SK-N-SH (cell line): ENCODE results near the gene ZNF398. TPM values are rescaled to one million over a fixed set of nuclear protein-coding genes. Genes with fewer than 3 reads are reported as not detected.

Experiments
- CTCF ChIA-PET: fragments of 300-600, 350-600 bp; formaldehyde crosslinking; extraction: SDS; loops from one replicate; lab custom pipeline; 2021; lab: Yijun Ruan, JAX
- POLR2A ChIA-PET: fragments of 350-600 bp; sonication (Branson Sonifier 250); formaldehyde crosslinking; extraction: SDS; loops from one replicate; lab custom pipeline; 2020; ENCODE audit warnings: antibody characterized with exemption, inconsistent platforms; lab: Yijun Ruan, JAX
- DNase-seq: peaks from one replicate; pipeline ENCODE4 v3.0.0; 2012
- H2AFZ ChIP-seq: fragments of 200-600 bp; sonication (generic); 2 replicates; pipeline ENCODE4 v1.8.1; 2016; ENCODE audit warnings: antibody characterized with exemption, mild to moderate bottlenecking, low read depth
- H3F3A ChIP-seq: fragments of 200-600 bp; sonication (generic); replicated peaks from 2 replicates; pipeline ENCODE3; 2016; ENCODE audit warnings: antibody characterized with exemption, mild to moderate bottlenecking; ENCODE audit not compliant: insufficient read depth
- H3K27ac ChIP-seq, 2 experiments: fragments of 200-500 bp in 1 of 2; fragments of 200-600 bp in 1 of 2; sonication (Bioruptor generic) in 1 of 2; sonication (generic), shearing (Covaris generic) in 1 of 2; 2 replicates each; pipeline versions ENCODE4 v1.5.1 to v1.6.1; 2014 to 2016; ENCODE audit warnings: low read depth in 2 of 2, inconsistent platforms in 1 of 2, low read length in 1 of 2, mild to moderate bottlenecking in 1 of 2, mixed read lengths in 1 of 2
- H3K27me3 ChIP-seq: fragments of 200-600 bp; sonication (generic), shearing (Covaris generic); 2 replicates; pipeline ENCODE4 v1.6.1; 2016; ENCODE audit warnings: mixed run types; ENCODE audit not compliant: insufficient read depth
- H3K36me3 ChIP-seq, 2 experiments: fragments of 200-500 bp in 1 of 2; fragments of 200-600 bp in 1 of 2; sonication (Bioruptor generic) in 1 of 2; sonication (generic) in 1 of 2; replicated peaks in 1 of 2; 2 replicates each; pipeline versions ENCODE3 to v1.5.1; 2014 to 2016; ENCODE audit warnings: low read length in 1 of 2, mild to moderate bottlenecking in 1 of 2; ENCODE audit not compliant: insufficient read depth in 2 of 2, control insufficient read depth in 1 of 2
- H3K4me1 ChIP-seq, 2 experiments: fragments of 200-500 bp in 1 of 2; fragments of 200-600 bp in 1 of 2; sonication (Bioruptor generic) in 1 of 2; sonication (generic), shearing (Covaris generic) in 1 of 2; 2 replicates each; pipeline versions ENCODE4 v1.5.1 to v1.6.1; 2014 to 2016; ENCODE audit warnings: low read depth in 1 of 2, low read length in 1 of 2, mixed run types in 1 of 2; ENCODE audit not compliant: insufficient read depth in 2 of 2, control insufficient read depth in 1 of 2
- H3K4me2 ChIP-seq: fragments of 200-600 bp; sonication (generic), shearing (Covaris generic); 2 replicates; pipeline ENCODE4 v1.6.1; 2017; ENCODE audit warnings: mixed run types
- H3K4me3 ChIP-seq, 2 experiments: fragments of 200-500 bp in 1 of 2; fragments of 200-600 bp in 1 of 2; sonication (Bioruptor generic) in 1 of 2; sonication (generic), shearing (Covaris generic) in 1 of 2; 2 replicates each; pipeline versions ENCODE4 v1.5.1 to v1.8.1; 2014 to 2016; ENCODE audit warnings: low read depth in 2 of 2, inconsistent platforms in 1 of 2, low read length in 1 of 2, mild to moderate bottlenecking in 1 of 2, mixed read lengths in 1 of 2, moderate library complexity in 1 of 2
- H3K79me2 ChIP-seq: fragments of 200-600 bp; sonication (generic); 2 replicates; pipeline ENCODE4 v1.8.1; 2017; ENCODE audit warnings: mild to moderate bottlenecking; ENCODE audit not compliant: insufficient read depth
- H3K9ac ChIP-seq: fragments of 200-600 bp; sonication (generic); 2 replicates; pipeline ENCODE4 v1.6.1; 2017; ENCODE audit warnings: mixed run types
- H3K9me2 ChIP-seq: fragments of 200-600 bp; sonication (generic); 2 replicates; pipeline ENCODE4 v1.6.1; 2017; ENCODE audit warnings: mixed run types
- H3K9me3 ChIP-seq: fragments of 200-600 bp; sonication (generic); 2 replicates; pipeline ENCODE4 v1.6.1; 2017; ENCODE audit warnings: mixed run types, mild to moderate bottlenecking, moderate library complexity
- H4K20me1 ChIP-seq: fragments of 200-600 bp; sonication (generic); 2 replicates; pipeline ENCODE4 v1.6.1; 2017; ENCODE audit warnings: mild to moderate bottlenecking, mixed run types; ENCODE audit not compliant: insufficient read depth
- ELF1 ChIP-seq: IDR thresholded peaks from 2 replicates; pipeline ENCODE4 v1.4.0; 2012
- EZH2phosphoT487 ChIP-seq: fragments of 200-600 bp; sonication (generic); IDR thresholded peaks from 2 replicates; pipeline ENCODE4 v1.6.1; 2017; ENCODE audit warnings: low read depth, mixed run types, mild to moderate bottlenecking, antibody characterized with exemption, moderate library complexity, borderline replicate concordance
- FOXJ3 ChIP-seq: sonication (generic); formaldehyde crosslinking; IDR thresholded peaks from 2 replicates; pipeline ENCODE4 v1.5.1; 2020; ENCODE audit warnings: mild to moderate bottlenecking, missing genetic modification reagents
- GABPA ChIP-seq: IDR thresholded peaks from 2 replicates; pipeline ENCODE4 v1.4.0; 2012; ENCODE audit warnings: low read depth, mild to moderate bottlenecking
- JUND ChIP-seq: IDR thresholded peaks from 2 replicates; pipeline ENCODE4 v1.4.0; 2012
- MEF2A ChIP-seq: IDR thresholded peaks from 2 replicates; pipeline ENCODE4 v1.4.0; 2012; ENCODE audit warnings: low read depth, borderline replicate concordance
- NFIC ChIP-seq: IDR thresholded peaks from 2 replicates; pipeline ENCODE4 v1.4.0; 2012; ENCODE audit warnings: borderline replicate concordance
- POLR2AphosphoS5 ChIP-seq: IDR thresholded peaks from 2 replicates; pipeline ENCODE4 v1.6.1; 2012; ENCODE audit warnings: low read depth, low read length
- RAD21 ChIP-seq: IDR thresholded peaks from 2 replicates; pipeline ENCODE4 v1.6.1; 2012; ENCODE audit warnings: mild to moderate bottlenecking, low read length
- RXRA ChIP-seq: IDR thresholded peaks from 2 replicates; pipeline ENCODE4 v1.4.0; 2012; ENCODE audit warnings: low read depth, mild to moderate bottlenecking, borderline replicate concordance
- SIN3A ChIP-seq: IDR thresholded peaks from 2 replicates; pipeline ENCODE4 v1.6.1; 2012; ENCODE audit warnings: low read depth, mild to moderate bottlenecking, low read length, moderate library complexity, borderline replicate concordance
- SMC3 ChIP-seq: IDR thresholded peaks from 2 replicates; pipeline ENCODE4 v1.6.1; 2012; ENCODE audit warnings: low read depth, low read length, improper control_type of control experiment
- TCF12 ChIP-seq: IDR thresholded peaks from 2 replicates; pipeline ENCODE4 v1.4.0; 2012
- WGBS: methylation state at CpG from one replicate; pipeline ENCODE4 v1.1.6; 2017; ENCODE audit warnings: low lambda C conversion rate; 5-methylcytosine and 5-hydroxymethylcytosine counted together
- polyA plus RNA-seq, 3 experiments: library from polyadenylated mRNA; depleted of rRNA; stranded (reverse); fragments of >200 nt; gene quantifications; 2 replicates each; pipeline ENCODE4 v1.2.3, GENCODE V29; 2012
- small RNA-seq, 7 experiments: library from RNA; depleted of rRNA; stranded (forward); fragments of <200 nt; gene quantifications; one replicate each; pipeline ENCODE3, GENCODE V24; 2012
- TF ChIP-seq, protein P1 (sequence below): IDR thresholded peaks from 2 replicates; pipeline ENCODE4 v1.4.0; 2012; ENCODE audit warnings: low read depth
- TF ChIP-seq, protein P2 (sequence below): fragments of 200-600 bp; sonication (generic); IDR thresholded peaks from 2 replicates; pipeline ENCODE4 v1.6.1; 2017; ENCODE audit warnings: antibody characterized with exemption, mild to moderate bottlenecking, moderate library complexity
- TF ChIP-seq, protein P3 (sequence below): IDR thresholded peaks from 2 replicates; pipeline ENCODE4 v1.4.0; 2012; ENCODE audit warnings: low read depth, borderline replicate concordance
- TF ChIP-seq, protein P4 (sequence below): fragments of 150-350 bp; IDR thresholded peaks from 2 replicates; pipeline ENCODE4 v1.6.1; 2017; ENCODE audit warnings: antibody characterized with exemption, low read length, low read depth, borderline replicate concordance
- TF ChIP-seq, protein P5 (sequence below): IDR thresholded peaks from 2 replicates; pipeline ENCODE4 v1.4.0; 2012; ENCODE audit warnings: low read depth, borderline replicate concordance

Gene ZNF398
- polyA plus RNA-seq, 1 of the 3 experiments (the other 2 are of a cell fraction), result 4.5 TPM

DNA sequence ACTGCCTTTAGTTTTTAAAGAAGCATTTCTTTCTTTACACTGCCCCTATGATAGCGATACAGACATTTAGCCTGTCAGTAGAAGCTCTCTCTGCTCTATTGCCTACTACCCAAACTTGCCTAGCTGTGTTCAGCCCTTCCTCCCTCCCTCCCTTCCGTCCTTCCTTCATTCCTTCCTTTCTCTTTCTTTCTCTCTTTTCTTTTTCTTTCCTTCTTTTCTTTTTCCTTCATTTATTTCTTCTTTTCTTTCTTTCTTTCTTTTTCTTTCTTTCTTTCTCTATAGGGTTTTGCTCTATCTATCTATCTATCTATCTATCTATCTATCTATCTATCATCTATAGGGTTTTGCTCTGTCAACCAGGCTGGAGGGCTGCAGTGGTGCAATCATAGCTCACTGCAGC, 85.1 kb downstream of the ZNF398 start:
- no peak overlapping the region for H3K9ac ChIP-seq
- no peaks in the 10 kb centered on the region for H4K20me1 ChIP-seq
- peak overlapping the region in 1 of 2 experiments; percentile 94; a peak in 2 of 4 replicates for H3K27ac ChIP-seq
- H3K4me2 ChIP-seq, result peak overlapping the region; percentile 56; the same call in 1 of the 2 replicates
- H3K4me3 ChIP-seq, result no peak overlapping the region
- H2AFZ ChIP-seq, result 0 out of 2 replicates have a peak overlapping the region, but pooled peaks have one; percentile 0
- H3K9me2 ChIP-seq, result no peaks in the 10 kb centered on the region
- CTCF ChIA-PET, result interaction anchor here (1.1 to 1.8 kb wide), 4 partner anchors 22 to 228 kb away, joined by 3 to 5 read pairs (median 4); partner anchors contain the start of genes ZNF777 and ZNF783
- 49% methylated on average over 2 of the region's 2 CpGs for WGBS
- H3K79me2 ChIP-seq, result no peaks in the 10 kb centered on the region
- H3K9me3 ChIP-seq, result no peaks in the 10 kb centered on the region
- DNase-seq, result no peak
- H3K36me3 ChIP-seq, result no peaks in the 10 kb centered on the region
- TF ChIP-seq FOXJ3, result no peak
- no peak for TF ChIP-seq RXRA
- TF ChIP-seq, protein P1, sequence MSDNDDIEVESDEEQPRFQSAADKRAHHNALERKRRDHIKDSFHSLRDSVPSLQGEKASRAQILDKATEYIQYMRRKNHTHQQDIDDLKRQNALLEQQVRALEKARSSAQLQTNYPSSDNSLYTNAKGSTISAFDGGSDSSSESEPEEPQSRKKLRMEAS, result no peak
- no peak for TF ChIP-seq MEF2A
- no peak for TF ChIP-seq POLR2AphosphoS5
- no peak for TF ChIP-seq SIN3A
- no peak for TF ChIP-seq JUND
- no peak for TF ChIP-seq EZH2phosphoT487
- TF ChIP-seq ELF1, result no peak
- TF ChIP-seq GABPA, result no peak
- TF ChIP-seq, protein P2, sequence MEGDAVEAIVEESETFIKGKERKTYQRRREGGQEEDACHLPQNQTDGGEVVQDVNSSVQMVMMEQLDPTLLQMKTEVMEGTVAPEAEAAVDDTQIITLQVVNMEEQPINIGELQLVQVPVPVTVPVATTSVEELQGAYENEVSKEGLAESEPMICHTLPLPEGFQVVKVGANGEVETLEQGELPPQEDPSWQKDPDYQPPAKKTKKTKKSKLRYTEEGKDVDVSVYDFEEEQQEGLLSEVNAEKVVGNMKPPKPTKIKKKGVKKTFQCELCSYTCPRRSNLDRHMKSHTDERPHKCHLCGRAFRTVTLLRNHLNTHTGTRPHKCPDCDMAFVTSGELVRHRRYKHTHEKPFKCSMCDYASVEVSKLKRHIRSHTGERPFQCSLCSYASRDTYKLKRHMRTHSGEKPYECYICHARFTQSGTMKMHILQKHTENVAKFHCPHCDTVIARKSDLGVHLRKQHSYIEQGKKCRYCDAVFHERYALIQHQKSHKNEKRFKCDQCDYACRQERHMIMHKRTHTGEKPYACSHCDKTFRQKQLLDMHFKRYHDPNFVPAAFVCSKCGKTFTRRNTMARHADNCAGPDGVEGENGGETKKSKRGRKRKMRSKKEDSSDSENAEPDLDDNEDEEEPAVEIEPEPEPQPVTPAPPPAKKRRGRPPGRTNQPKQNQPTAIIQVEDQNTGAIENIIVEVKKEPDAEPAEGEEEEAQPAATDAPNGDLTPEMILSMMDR, result no peak
- no peak for TF ChIP-seq TCF12
- TF ChIP-seq, protein P3, sequence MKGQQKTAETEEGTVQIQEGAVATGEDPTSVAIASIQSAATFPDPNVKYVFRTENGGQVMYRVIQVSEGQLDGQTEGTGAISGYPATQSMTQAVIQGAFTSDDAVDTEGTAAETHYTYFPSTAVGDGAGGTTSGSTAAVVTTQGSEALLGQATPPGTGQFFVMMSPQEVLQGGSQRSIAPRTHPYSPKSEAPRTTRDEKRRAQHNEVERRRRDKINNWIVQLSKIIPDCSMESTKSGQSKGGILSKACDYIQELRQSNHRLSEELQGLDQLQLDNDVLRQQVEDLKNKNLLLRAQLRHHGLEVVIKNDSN, result no peak
- TF ChIP-seq SMC3, result no peak
- no peak for TF ChIP-seq NFIC
- TF ChIP-seq RAD21, result no peak
- TF ChIP-seq, protein P4, sequence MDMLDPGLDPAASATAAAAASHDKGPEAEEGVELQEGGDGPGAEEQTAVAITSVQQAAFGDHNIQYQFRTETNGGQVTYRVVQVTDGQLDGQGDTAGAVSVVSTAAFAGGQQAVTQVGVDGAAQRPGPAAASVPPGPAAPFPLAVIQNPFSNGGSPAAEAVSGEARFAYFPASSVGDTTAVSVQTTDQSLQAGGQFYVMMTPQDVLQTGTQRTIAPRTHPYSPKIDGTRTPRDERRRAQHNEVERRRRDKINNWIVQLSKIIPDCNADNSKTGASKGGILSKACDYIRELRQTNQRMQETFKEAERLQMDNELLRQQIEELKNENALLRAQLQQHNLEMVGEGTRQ, result no peak
- TF ChIP-seq, protein P5, sequence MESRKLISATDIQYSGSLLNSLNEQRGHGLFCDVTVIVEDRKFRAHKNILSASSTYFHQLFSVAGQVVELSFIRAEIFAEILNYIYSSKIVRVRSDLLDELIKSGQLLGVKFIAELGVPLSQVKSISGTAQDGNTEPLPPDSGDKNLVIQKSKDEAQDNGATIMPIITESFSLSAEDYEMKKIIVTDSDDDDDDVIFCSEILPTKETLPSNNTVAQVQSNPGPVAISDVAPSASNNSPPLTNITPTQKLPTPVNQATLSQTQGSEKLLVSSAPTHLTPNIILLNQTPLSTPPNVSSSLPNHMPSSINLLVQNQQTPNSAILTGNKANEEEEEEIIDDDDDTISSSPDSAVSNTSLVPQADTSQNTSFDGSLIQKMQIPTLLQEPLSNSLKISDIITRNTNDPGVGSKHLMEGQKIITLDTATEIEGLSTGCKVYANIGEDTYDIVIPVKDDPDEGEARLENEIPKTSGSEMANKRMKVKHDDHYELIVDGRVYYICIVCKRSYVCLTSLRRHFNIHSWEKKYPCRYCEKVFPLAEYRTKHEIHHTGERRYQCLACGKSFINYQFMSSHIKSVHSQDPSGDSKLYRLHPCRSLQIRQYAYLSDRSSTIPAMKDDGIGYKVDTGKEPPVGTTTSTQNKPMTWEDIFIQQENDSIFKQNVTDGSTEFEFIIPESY, result no peak
- peaks cover 38% of the 10 kb centered on the region for H3F3A ChIP-seq
- POLR2A ChIA-PET, result no interaction called here
- H3K27me3 ChIP-seq, result no peaks in the 10 kb centered on the region
- peaks cover 0 to 16% of the 10 kb centered on the region in 2 experiments; a peak in 3 of 4 replicates for H3K4me1 ChIP-seq

Small RNA genes lying within 50 kb of the gene (small RNA-seq; reads per million reads assigned to genes)
- gene AC004890.1 (0 reads per million in 7 experiments), gene RN7SL521P (0 to 0.06 (median 0) reads per million in 7 experiments)

Other genes starting within 250 kb of the ZNF398 start
- gene PDIA4, start 118.9 kb upstream of the ZNF398 start, polyA plus RNA-seq (2012; rRNA removed), result 393 and 400 TPM in 2 replicates
- gene ZNF786, start 56.7 kb upstream of the ZNF398 start, polyA plus RNA-seq (2012; rRNA removed), result 5.0 and 5.9 TPM in 2 replicates
- gene ZNF425, start 21.1 kb upstream of the ZNF398 start, polyA plus RNA-seq (2012; rRNA removed), result 1.4 and 1.6 TPM in 2 replicates
- 15.0 and 17.9 TPM in 2 replicates for gene ZNF282, start 48.1 kb downstream of the ZNF398 start, polyA plus RNA-seq (2012; rRNA removed)
- 9.3 and 11.5 TPM in 2 replicates for gene ZNF212, start 92.2 kb downstream of the ZNF398 start, polyA plus RNA-seq (2012; rRNA removed)
- gene ZNF783, start 114.7 kb downstream of the ZNF398 start, polyA plus RNA-seq (2012; rRNA removed), result 12.5 and 16.4 TPM in 2 replicates